GM19463 (cell line): Measurements from ENCODE around the gene ZSCAN2.
"Not testable (repeated sequence)": the region's sequence is repeated elsewhere in the genome, so short reads cannot be mapped to it uniquely, and the experiment has no call there.

Experiments
- ATAC-seq: cut with Tn5 transposase; IDR thresholded peaks from one replicate; pipeline ENCODE4 v1.9.1; 2021; ENCODE audit warnings: mild to moderate bottlenecking, moderate library complexity; ENCODE audit not compliant: unreplicated experiment

ZSCAN2 gene

DNA sequence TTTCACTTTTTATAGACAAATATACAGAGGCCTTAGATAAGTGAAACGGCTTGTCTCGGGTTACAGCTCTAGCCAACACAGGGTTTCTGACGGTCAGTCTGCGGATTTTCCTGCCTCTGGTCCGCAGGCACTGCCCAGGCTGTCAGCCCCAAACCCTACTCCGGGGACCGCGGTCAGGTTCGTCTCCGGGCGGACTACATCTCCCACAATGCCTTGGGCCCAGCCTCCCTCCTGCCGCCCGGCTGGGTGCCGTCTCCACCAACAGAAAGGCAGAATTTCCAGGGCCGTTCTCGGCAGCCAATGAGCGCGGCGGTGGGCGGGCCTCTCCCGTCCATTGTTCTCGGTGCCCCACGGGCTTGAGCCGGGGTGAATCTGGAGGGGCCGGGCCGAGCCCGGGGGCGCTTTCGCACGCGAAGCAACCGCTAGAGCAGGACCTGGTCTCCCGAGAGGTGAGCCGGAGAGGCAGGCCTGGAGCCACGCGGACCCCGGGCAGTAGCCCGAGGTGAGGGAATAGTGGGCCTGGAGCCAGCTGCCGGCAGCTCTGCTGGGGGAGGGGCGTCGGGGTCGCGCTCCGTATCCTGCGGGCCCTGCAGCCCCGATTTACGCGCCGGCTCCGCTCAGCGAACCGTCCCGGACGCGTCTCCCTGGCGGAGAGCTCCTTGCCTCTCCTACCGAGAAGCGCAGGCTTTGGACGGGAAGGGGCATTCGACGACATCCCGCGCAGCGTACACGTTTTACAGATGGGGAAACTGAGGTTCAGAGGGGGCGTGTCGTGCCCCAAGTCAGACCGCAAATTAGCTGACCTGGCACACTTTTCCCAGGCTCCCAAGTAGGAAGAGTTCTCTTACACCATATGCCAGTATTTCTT is at the start of gene ZSCAN2:
Gene ZSCAN2, plus strand, starts transcription at position 323 of the 868 bp plus-strand sequence. CDS start 2,919 bp downstream, outside the sequence.
- ATAC-seq = peak; percentile 94

DNA sequence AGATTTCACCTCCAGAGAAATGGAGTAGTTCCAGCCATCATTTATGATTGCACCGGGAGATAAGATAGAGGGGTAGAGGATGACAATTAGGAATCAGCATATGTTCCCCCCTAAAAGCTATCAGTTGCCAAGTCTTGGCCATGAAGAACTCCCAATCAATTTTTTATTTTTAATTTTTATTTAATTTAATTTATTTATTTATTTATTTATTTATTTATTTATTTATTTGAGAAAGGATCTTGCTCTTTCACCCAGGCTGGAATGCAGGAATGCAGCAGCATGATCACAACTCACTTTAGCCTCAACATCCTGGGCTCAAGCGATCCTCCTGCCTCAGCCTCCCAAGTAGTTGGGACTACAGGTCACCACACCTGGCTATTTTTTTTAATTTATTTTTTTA is 49.2 kb upstream of the ZSCAN2 start:
- ATAC-seq = not testable (repeated sequence)

DNA sequence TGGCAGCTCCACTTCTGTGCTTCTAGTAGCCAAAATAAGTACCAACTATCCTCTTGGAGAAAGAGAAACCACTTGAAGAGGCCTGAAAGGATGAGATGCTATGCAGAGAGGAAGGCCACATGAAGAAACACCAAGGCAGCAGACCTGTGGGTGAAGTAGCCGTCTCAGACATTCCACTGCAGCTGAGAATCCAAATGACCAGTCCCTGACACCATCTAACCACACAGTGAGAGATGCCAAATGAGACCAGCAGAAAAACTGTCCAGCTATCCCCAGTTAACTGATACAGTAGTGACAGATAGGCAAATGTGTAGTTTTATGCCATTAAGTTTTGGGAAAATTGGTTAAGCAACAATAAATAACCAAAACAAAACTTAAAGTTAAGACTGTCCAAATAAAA is 47.9 kb upstream of the ZSCAN2 start:
- ATAC-seq = no peak

DNA sequence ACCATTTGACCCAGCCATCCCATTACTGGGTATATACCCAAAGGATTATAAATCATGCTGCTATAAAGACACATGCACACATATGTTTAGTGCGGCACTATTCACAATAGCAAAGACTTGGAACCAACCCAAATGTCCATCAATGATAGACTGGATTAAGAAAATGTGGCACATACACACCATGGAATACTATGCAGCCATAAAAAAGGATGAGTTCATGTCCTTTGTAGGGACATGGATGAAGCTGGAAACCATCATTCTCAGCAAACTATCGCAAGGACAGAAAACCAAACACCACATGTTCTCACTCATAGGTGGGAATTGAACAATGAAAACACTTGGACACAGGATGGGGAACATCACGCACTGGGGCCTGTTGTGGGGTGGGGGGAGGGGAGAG is 44.1 kb upstream of the ZSCAN2 start:
- ATAC-seq = not testable (repeated sequence)

DNA sequence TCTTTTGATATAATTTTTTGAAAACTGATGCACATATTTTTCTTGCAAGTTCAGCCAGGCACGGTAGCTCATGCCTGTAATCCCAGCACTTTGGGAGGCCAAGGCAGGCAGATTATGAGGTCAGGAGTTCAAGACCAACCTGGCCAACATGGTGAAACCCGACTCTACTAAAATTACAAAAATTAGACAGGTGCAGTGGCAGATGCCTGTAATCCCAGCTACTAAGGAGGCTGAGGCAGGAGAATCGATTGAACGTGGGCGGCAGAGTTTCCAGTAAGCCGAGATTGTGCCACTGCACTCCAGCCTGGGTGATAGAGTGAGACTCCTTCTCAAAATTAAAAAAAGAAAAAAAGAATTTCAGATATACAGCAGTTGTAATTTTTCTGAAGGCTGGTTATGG is 32.8 kb upstream of the ZSCAN2 start:
- ATAC-seq = not testable (repeated sequence)

DNA sequence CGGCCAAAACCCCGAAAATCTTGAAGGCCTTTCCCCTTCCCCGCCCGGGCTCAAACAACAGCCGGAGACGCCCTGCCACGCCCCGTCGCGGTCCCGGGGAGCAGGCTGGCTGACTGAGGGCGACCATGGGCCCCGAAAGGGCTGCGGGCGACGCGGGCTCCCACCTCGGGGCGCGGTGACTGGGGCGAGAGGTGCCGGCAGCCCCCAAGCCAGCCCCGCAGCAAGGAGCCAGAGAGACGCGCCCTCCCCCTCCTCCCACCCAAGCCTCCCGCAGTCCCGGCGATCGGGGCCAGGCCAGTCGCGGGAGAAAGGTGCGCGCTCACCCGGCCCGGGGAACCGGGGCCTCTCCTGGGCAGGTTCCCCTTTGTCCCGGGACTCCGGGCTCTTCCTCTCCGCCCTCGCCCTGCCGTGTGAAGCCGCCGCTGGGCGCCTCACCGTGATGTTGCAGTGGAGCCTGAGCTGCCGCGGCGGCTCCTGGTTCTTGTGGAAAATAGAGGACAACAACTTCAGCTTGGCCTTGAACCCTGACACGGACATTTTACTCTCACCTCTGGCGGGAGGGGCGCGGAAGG is 30.6 kb upstream of the ZSCAN2 start:
- ATAC-seq = no peak

DNA sequence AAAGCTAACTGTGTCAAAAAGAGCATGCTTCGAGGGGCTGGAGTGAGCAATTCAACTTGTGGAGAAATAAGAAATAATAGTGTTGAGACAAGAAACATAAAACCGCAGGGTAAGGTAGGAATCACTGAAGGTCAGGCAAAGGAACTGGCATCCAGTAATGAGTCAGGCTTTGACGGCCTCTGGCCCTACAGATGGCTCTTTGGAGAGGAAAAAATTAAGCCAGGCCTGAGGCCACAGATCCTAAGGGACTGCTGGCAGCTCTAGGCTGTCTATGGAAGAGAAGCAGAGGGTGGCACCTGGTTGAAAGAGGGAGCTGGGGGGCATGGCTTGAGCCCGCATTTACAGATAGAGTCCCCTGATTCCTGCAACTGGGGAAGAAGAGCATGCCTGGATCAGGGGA is 28.6 kb upstream of the ZSCAN2 start:
- ATAC-seq = no peak

DNA sequence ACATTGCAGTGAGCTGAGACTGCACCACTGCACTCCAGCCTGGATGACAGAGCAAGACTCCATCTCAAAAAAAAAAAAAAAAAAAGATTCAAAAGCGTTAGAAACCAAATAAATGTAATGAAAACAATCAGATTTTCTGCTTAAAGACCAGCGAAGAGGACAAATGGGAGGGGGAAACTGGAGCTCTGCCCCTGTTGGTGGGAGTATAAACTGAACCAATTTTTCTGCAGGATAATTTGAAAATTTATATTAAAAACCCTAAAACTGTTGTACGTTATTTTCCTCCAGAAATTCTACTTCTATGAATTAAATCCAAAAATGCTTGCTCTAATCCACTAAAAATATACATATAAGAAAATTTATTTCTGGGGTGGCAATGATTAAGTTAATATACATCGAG is 25.3 kb upstream of the ZSCAN2 start:
- no peak for ATAC-seq

DNA sequence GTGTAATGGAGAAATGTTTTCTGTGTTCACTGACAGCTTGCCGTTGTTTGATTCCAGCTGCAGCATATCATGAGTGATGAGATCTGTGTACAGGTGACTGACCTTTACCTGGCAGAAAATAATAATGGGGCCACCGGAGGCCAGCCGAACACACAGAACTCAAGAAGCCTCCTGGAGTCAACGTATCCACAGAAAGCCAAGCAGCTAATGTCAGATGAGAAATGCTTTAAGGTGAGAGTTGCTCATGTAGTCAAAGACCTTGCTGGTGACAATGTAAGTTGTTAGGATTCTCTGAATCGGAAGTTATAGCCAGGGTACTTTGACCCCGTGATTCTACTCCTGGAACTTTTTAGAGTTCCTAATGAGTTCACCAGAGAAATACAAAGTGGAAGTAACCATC is 22.9 kb upstream of the ZSCAN2 start:
- ATAC-seq = not testable (repeated sequence)

DNA sequence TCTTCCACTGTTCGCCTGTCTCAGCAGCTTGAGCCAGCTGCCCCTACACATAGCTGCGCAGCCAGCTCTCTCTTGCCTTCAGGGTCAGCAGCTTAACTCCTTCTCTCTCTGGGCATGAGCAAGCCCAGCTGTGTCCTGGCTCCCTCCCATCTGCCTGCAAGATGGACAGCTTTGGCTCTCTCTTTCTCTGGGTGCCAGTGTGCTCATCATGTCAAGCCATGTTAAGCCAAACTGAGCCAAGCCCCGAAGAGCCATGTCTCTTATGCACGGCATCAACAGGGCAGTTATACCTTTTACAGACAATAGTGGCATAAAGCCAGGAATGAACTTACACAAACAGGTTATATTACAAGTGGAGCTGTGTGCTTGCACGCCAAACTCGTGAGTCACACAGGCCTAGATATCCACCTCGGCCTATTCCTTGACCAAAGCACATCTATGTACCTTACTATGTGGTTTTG is 21.5 kb upstream of the ZSCAN2 start:
- ATAC-seq = not testable (repeated sequence)

DNA sequence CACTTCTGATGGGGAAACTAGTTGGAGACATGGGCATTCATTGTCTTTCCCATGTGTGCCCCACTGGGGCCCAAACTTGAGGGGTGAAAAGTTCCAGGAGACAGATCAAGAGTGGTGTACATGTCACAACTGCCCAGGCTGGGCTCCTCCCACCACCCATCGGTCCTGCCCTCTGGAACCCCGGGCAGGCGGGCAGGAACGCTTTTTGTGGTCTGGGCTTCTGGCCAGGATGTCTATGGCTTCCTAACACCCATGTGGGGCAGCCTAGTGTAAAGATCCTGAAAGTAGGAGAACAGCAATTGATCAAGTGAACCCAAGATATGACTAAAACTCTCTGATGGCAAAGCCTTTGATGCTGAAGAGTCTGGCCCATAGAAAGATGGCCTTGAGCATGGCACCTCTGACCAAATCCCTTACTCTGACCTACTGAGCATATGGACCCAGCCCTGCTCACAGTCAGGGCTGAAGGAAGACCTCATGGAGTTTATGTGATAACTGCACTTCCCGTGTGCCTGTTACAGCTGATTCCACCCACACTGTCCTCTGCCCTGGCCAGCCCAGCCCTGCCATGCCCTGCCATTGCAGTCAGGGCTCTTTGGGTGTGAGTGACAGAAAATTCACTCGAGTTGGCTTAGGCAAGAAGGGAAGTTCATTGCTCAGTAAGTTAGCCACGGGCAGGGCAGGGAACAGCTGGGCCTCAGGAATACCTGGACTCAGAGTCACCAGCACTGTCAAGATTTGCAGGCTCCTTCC is 19.0 kb upstream of the ZSCAN2 start:
- ATAC-seq = not testable (repeated sequence)

DNA sequence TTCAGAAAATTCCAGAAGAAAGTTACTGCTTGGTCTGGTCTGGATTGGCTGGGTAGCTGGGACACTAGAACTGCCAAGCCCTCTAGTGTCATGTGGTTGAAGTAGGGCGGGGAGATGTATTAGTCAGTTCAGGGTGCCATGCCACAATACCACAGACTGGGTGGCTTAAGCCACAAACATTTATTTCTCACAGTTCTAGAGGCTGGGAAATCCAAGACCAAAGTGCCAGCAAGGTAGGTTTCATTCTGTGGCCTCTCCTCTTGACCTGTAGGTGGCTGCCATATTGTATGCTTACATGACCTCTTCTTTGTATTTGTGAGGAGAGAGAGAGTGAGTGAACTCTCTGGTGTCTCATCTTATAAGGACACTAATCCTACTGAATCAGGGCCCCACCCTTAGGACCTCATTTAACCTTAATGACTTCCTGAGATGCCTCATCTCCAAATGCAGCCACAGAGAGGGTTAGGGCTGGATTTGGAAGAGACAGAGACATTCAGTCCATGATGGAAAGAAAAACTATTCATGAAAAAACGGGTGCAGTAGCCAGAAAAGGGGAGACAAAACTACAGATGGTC is 18.1 kb upstream of the ZSCAN2 start:
- no peak for ATAC-seq

DNA sequence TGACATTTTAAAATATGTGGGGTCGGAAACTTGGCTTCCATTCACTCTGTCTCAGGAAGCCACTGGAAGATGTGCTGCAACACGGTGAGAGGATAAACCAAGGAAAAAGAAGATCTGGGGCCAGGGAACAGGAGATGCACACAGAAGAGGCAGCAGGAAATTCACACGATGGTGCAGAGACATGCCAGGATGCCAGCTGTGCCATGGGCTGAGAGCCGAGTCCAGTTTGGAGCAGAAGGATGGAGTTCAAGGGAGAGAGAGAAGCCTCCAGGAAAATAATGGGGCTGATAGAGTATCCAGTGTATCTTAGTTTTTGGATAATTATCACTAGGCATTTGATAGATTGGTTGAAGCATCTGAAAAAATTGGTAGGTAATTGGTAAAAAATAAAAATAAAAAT is 16.9 kb upstream of the ZSCAN2 start:
- not testable (repeated sequence) for ATAC-seq

DNA sequence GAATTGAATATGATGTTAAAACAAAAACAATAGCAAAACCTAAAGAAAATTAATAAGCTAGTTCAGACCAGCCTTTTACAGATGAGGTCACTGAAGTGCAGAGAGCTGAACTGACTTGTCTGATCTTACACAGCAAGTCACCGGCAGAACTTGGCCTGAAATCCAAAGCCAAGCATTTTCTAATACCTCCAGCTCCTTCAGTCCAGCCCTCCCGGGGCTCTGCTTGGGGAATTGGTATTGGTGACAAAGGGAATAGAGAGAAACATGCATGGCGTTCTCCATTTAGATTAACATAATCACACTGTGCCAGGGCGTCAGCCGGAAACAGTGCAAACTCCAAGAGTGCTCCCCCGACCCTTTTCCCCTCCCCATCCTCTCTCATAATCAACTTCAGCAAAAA is 14.1 kb upstream of the ZSCAN2 start:
- ATAC-seq = no peak

DNA sequence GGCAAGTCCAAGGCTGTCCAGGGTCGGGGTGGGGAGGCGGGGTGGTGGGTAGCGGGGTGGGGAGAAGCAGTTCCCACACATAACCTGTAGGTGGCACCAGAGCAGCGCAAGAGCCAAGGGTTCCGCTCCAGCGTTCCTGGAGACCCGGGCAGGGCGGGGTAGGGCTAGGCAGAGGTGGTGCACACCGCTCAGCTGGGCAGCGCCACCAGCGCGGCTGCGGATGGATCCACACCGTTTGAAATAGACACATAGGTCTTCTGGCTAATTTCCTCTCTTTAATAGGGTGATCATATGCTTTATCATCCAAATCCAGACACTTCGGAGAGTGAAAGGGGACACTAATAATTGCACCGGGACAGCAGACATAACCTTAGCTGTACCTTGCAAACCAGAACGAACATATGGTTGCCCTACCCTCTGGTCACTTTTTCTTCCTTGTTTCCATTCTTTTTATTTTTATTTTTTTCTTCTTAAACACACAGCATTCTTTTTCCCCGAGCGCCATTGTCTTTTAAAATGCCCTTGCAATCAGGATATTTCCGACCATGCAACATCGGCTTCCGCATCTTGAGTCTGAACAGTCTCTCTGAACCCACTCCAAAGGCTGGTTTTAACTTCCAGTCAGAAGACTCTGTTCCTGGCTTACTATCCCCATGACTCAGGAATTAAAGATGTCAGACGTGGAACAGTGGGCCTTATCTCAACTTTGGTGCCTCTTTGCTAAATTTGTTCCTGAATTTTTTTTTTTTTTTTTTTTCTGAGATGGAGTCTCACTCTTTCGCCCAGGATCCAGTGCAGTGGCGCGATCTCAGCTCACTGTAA is 12.5 kb upstream of the ZSCAN2 start:
- ATAC-seq = peak; percentile 99

DNA sequence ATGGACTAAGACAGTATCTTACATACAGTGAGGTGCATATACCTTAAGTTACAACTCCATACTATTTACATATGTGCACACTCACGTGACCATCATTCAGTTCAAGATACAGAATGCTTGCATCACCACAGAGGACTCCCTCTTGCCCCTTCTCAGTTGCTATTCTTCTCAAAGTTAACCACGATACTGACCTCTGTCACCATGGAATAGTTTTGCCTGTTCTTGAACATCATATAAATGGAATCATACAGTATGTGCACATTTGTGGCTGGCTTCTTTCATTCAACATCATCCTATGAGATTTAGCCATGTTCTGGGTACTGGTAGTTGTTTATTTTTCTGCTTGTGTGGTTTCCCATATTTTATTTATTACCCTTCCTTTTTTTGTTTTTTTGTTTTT is 10.4 kb upstream of the ZSCAN2 start:
- no peak for ATAC-seq

DNA sequence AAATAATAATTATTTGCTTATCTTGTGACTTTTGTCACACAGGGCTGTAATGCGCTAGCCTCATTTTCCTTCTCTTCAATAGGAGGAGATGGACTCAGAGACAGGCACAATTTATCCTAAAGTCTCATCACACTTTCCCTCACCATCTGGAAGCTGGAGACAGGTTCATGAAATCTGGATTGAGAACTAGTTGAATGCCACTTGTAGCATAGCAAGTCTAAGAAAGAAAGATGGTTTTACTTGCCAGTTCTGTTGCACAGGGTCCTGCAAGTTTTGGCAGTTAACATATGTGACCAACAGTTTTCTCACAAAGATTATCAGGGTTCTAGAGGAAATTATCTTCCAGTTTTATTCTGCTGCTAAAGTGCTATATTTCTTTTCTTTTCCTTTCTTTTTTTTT is 9.0 kb upstream of the ZSCAN2 start:
- ATAC-seq = no peak

DNA sequence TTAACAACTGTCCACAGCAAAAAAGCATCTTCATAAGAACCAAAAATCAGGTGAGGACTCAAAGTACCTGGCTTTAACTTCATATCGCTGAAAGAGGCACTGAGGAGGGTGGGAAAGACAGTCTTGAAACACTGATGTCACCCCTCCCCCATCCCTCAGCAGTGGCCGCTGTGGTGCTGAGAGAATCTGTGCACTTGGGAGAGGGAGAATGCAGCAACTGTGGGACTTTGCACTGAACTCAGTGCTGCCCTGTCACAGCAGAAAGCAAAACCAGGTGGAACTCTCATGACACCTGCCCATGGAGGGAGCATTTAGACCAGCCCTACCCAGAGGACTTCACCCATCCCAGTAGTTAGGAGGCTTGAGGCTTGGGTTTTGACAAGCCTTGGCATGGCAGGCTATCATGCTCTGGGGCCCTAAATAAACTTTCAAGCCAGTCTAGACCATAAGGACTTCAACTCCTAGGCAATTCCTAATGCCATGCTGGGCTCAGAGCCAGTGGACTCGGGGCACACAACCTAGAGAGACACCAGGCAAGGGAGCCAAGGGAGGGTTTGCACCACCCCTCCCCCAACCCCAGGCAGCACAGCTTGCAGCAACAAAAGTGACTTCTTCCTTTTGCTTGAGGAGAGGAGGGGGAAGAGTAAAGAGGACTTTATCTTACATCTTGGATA is 6.1 kb upstream of the ZSCAN2 start:
- ATAC-seq = no peak

DNA sequence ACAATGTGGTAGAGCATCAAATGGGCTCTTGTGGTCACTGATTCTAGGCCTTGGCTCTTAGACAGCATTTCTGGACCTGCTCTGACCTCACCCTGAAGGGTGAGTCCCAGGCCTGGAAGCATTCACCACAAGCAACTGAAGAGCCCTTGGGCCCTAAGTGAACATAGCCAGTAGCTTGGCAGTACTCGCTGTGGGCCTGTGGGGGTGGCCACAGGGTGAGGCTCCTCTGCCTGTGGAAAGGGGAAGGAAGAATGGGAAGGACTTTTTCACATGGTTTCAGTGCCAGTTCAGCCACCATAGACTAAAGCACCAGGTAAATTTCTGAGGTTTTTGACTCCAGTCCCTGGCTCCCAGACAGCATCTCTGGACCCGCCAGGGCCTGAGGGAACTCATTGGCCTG is 5.1 kb upstream of the ZSCAN2 start:
- no peak for ATAC-seq

DNA sequence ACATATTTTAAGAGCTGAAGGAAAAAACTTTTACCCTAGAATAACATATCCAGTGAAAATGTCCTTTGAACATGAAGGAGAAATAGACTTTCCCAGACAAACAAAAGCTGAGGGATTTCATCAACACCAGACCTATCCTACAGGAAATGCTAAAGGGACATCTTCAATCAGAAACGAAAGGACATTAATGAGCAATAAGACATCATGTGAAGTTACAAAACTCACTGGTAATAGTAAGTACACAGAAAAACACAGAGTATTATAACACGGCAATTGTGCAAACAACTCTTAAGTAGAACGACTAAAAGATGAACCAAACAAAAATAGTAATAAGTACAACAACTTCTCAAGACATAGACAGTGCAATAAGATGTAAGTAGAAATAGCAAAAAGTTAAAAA is 3.5 kb upstream of the ZSCAN2 start:
- ATAC-seq = no peak
